HEK293 (cell line): ENCODE results near the gene RYR2.

Source experiments
- CTCF ChIA-PET: fragments of 350-600 bp; formaldehyde crosslinking; extraction: SDS; loops from one replicate; lab custom pipeline; 2021; ENCODE audit warnings: antibody characterized with exemption; lab: Yijun Ruan, JAX
- POLR2A ChIA-PET: fragments of 300-600 bp; formaldehyde crosslinking; extraction: SDS; loops from one replicate; lab custom pipeline; 2020; ENCODE audit warnings: antibody characterized with exemption, inconsistent platforms; lab: Yijun Ruan, JAX
- H3K27ac ChIP-seq: fragments of 200-500 bp; sonication (Bioruptor generic); 2 replicates; pipeline ENCODE4 v1.5.1; 2014; ENCODE audit warnings: low read depth, low read length, control low read depth, inconsistent platforms; ENCODE audit errors: extremely low read depth
- H3K36me3 ChIP-seq, 2 experiments: fragments of 200-500 bp in 1 of 2; sonication (Bioruptor generic) in 1 of 2; 1 replicate in 1 of 2; 2 replicates in 1 of 2; pipeline ENCODE4 v1.5.1; 2014 to 2017; ENCODE audit warnings: inconsistent platforms in 2 of 2, low read length in 2 of 2; ENCODE audit not compliant: control insufficient read depth in 2 of 2, insufficient read depth in 1 of 2
- H3K4me1 ChIP-seq: fragments of 200-500 bp; sonication (Bioruptor generic); 2 replicates; pipeline ENCODE4 v1.5.1; 2014; ENCODE audit warnings: mild to moderate bottlenecking, low read length, inconsistent platforms; ENCODE audit not compliant: control insufficient read depth, insufficient read depth
- H3K4me3 ChIP-seq: 2 replicates; pipeline ENCODE4 v1.5.1; 2011; ENCODE audit warnings: low read depth, mild to moderate bottlenecking, control low read depth, low read length, moderate library complexity
- H3K9me3 ChIP-seq: fragments of 200-500 bp; sonication (Bioruptor generic); 2 replicates; pipeline ENCODE4 v1.5.1; 2014; ENCODE audit warnings: low read depth, low read length, inconsistent platforms; ENCODE audit not compliant: control insufficient read depth, insufficient read depth
- GLI4 ChIP-seq: fragments of 450-650 bp; formaldehyde crosslinking; IDR thresholded peaks from 2 replicates; pipeline ENCODE4 v1.5.1; 2016; ENCODE audit warnings: missing biosample characterization, missing genetic modification characterization
- KLF8 ChIP-seq: fragments of 450-650 bp; formaldehyde crosslinking; IDR thresholded peaks from 2 replicates; pipeline ENCODE4 v1.5.1; 2016; ENCODE audit warnings: missing biosample characterization, missing genetic modification characterization
- KLF9 ChIP-seq: fragments of 450-650 bp; formaldehyde crosslinking; IDR thresholded peaks from 2 replicates; pipeline ENCODE4 v1.5.1; 2016; ENCODE audit warnings: missing biosample characterization, missing genetic modification characterization, low read depth
- SP3 ChIP-seq: fragments of 450-650 bp; formaldehyde crosslinking; IDR thresholded peaks from 2 replicates; pipeline ENCODE4 v1.5.1; 2016; ENCODE audit warnings: missing biosample characterization, missing genetic modification characterization
- ZBTB20 ChIP-seq: fragments of 450-650 bp; formaldehyde crosslinking; IDR thresholded peaks from 2 replicates; pipeline ENCODE4 v1.5.1; 2016; ENCODE audit warnings: missing biosample characterization, missing genetic modification characterization
- ZNF112 ChIP-seq: fragments of 450-650 bp; formaldehyde crosslinking; IDR thresholded peaks from 2 replicates; pipeline ENCODE4 v1.5.0; 2017; ENCODE audit warnings: missing biosample characterization, missing genetic modification characterization
- ZNF223 ChIP-seq: fragments of 450-650 bp; formaldehyde crosslinking; IDR thresholded peaks from 2 replicates; pipeline ENCODE4 v1.5.1; 2016; ENCODE audit warnings: missing biosample characterization, missing genetic modification characterization
- ZNF248 ChIP-seq: fragments of 450-650 bp; formaldehyde crosslinking; IDR thresholded peaks from 2 replicates; pipeline ENCODE4 v1.5.1; 2017; ENCODE audit warnings: missing biosample characterization, missing genetic modification characterization
- ZNF302 ChIP-seq: fragments of 450-650 bp; formaldehyde crosslinking; IDR thresholded peaks from 2 replicates; pipeline ENCODE4 v1.5.1; 2016; ENCODE audit warnings: missing biosample characterization, missing genetic modification characterization, low read depth
- ZNF341 ChIP-seq: fragments of 450-650 bp; formaldehyde crosslinking; IDR thresholded peaks from 2 replicates; pipeline ENCODE4; 2016; ENCODE audit warnings: low read depth, missing biosample characterization, missing genetic modification characterization
- ZNF548 ChIP-seq: fragments of 450-650 bp; formaldehyde crosslinking; IDR thresholded peaks from 2 replicates; pipeline ENCODE4 v1.5.1; 2016; ENCODE audit warnings: missing biosample characterization, missing genetic modification characterization
- ZNF571 ChIP-seq: fragments of 450-650 bp; formaldehyde crosslinking; IDR thresholded peaks from 2 replicates; pipeline ENCODE4 v1.5.0; 2017; ENCODE audit warnings: missing biosample characterization, missing genetic modification characterization
- ZNF654 ChIP-seq: fragments of 450-650 bp; formaldehyde crosslinking; IDR thresholded peaks from 2 replicates; pipeline ENCODE4 v1.5.1; 2016; ENCODE audit warnings: low read depth, missing biosample characterization, missing genetic modification characterization
- ZNF707 ChIP-seq: fragments of 450-650 bp; formaldehyde crosslinking; IDR thresholded peaks from 2 replicates; pipeline ENCODE4 v1.5.1; 2016; ENCODE audit warnings: missing biosample characterization, missing genetic modification characterization
- ZNF830 ChIP-seq: fragments of 450-650 bp; IDR thresholded peaks from 2 replicates; pipeline ENCODE4 v1.5.0; 2018; ENCODE audit warnings: missing biosample characterization, missing genetic modification characterization, low read depth, mild to moderate bottlenecking, moderate library complexity
- TF ChIP-seq, protein P1 (sequence below): fragments of 450-650 bp; formaldehyde crosslinking; IDR thresholded peaks from 2 replicates; pipeline ENCODE4 v1.5.1; 2016; ENCODE audit warnings: missing biosample characterization, missing genetic modification characterization
- TF ChIP-seq, protein P2 (sequence below): fragments of 450-650 bp; formaldehyde crosslinking; IDR thresholded peaks from 2 replicates; pipeline ENCODE4 v1.5.1; 2016; ENCODE audit warnings: missing biosample characterization, missing genetic modification characterization
- TF ChIP-seq, protein P3 (sequence below): fragments of 450-650 bp; formaldehyde crosslinking; IDR thresholded peaks from 2 replicates; pipeline ENCODE4 v1.5.1; 2017; ENCODE audit warnings: missing biosample characterization, mild to moderate bottlenecking, missing genetic modification characterization, moderate library complexity
- TF ChIP-seq, protein P4 (sequence below): fragments of 450-650 bp; formaldehyde crosslinking; IDR thresholded peaks from 2 replicates; pipeline ENCODE4 v1.5.1; 2017; ENCODE audit warnings: missing biosample characterization, missing genetic modification characterization
- TF ChIP-seq, protein P5 (sequence below): fragments of 450-650 bp; formaldehyde crosslinking; IDR thresholded peaks from 2 replicates; pipeline ENCODE4 v1.5.1; 2016; ENCODE audit warnings: missing biosample characterization, missing genetic modification characterization

RYR2 gene

DNA sequence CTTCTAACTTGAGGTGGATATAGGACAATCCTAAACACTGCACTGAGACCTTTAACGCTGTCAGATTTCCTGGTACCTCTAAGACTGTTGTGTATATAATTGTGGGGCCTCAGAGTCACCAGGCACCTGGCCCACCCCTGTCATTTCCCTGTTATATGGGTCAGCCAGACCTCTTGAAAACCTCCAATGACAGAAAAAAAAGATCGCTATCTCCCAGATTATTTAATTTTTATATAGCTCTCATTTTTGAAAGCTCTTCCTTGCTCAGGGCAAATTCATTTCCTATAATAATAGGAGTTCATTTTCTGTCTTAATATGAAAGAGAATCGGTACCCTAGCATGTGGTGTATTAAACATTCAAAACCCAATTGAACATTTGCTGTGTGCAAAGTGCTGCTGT lies 792.1 kb downstream of the RYR2 start:
- Histone ChIP-seq H3K27ac (no peak overlapping the region), H3K4me1 (no peaks in the 10 kb centered on the region), H3K36me3 (no peaks in the 10 kb centered on the region), H3K4me3 (no peak overlapping the region), H3K9me3 (no peaks in the 10 kb centered on the region)
- ChIA-PET CTCF (interaction anchor here (0.6 to 1.5 kb wide), 3 partner anchors 17 to 590 kb away, joined by 3 to 16 read pairs (median 7); no protein-coding TSS in a partner anchor), POLR2A (no interaction called here)
- TF ChIP-seq, protein P1, sequence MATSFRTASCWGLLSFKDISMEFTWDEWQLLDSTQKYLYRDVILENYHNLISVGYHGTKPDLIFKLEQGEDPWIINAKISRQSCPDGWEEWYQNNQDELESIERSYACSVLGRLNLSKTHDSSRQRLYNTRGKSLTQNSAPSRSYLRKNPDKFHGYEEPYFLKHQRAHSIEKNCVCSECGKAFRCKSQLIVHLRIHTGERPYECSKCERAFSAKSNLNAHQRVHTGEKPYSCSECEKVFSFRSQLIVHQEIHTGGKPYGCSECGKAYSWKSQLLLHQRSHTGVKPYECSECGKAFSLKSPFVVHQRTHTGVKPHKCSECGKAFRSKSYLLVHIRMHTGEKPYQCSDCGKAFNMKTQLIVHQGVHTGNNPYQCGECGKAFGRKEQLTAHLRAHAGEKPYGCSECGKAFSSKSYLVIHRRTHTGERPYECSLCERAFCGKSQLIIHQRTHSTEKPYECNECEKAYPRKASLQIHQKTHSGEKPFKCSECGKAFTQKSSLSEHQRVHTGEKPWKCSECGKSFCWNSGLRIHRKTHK, result no peak
- TF ChIP-seq ZNF548 (tag by site-specific recombination), result no peak
- no peak for TF ChIP-seq ZNF571 (tag by site-specific recombination)
- TF ChIP-seq, protein P2, sequence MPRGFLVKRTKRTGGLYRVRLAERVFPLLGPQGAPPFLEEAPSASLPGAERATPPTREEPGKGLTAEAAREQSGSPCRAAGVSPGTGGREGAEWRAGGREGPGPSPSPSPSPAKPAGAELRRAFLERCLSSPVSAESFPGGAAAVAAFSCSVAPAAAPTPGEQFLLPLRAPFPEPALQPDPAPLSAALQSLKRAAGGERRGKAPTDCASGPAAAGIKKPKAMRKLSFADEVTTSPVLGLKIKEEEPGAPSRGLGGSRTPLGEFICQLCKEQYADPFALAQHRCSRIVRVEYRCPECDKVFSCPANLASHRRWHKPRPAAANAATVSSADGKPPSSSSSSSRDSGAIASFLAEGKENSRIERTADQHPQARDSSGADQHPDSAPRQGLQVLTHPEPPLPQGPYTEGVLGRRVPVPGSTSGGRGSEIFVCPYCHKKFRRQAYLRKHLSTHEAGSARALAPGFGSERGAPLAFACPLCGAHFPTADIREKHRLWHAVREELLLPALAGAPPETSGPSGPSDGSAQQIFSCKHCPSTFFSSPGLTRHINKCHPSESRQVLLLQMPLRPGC (tag by site-specific recombination), result no peak
- no peak for TF ChIP-seq ZBTB20 (tag by site-specific recombination)
- no peak for TF ChIP-seq ZNF302 (tag by site-specific recombination)
- TF ChIP-seq, protein P3, sequence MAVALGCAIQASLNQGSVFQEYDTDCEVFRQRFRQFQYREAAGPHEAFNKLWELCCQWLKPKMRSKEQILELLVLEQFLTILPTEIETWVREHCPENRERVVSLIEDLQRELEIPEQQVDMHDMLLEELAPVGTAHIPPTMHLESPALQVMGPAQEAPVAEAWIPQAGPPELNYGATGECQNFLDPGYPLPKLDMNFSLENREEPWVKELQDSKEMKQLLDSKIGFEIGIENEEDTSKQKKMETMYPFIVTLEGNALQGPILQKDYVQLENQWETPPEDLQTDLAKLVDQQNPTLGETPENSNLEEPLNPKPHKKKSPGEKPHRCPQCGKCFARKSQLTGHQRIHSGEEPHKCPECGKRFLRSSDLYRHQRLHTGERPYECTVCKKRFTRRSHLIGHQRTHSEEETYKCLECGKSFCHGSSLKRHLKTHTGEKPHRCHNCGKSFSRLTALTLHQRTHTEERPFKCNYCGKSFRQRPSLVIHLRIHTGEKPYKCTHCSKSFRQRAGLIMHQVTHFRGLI (tag by site-specific recombination), result no peak
- TF ChIP-seq ZNF112 (tag by site-specific recombination), result no peak
- no peak for TF ChIP-seq ZNF707 (tag by site-specific recombination)
- TF ChIP-seq GLI4 (tag by site-specific recombination), result no peak
- TF ChIP-seq ZNF248 (tag by site-specific recombination), result no peak
- no peak for TF ChIP-seq KLF8 (tag by site-specific recombination)
- no peak for TF ChIP-seq SP3 (tag by site-specific recombination)
- no peak for TF ChIP-seq ZNF654
- no peak for TF ChIP-seq ZNF341 (tag by site-specific recombination)
- TF ChIP-seq KLF9, result no peak
- TF ChIP-seq, protein P4, sequence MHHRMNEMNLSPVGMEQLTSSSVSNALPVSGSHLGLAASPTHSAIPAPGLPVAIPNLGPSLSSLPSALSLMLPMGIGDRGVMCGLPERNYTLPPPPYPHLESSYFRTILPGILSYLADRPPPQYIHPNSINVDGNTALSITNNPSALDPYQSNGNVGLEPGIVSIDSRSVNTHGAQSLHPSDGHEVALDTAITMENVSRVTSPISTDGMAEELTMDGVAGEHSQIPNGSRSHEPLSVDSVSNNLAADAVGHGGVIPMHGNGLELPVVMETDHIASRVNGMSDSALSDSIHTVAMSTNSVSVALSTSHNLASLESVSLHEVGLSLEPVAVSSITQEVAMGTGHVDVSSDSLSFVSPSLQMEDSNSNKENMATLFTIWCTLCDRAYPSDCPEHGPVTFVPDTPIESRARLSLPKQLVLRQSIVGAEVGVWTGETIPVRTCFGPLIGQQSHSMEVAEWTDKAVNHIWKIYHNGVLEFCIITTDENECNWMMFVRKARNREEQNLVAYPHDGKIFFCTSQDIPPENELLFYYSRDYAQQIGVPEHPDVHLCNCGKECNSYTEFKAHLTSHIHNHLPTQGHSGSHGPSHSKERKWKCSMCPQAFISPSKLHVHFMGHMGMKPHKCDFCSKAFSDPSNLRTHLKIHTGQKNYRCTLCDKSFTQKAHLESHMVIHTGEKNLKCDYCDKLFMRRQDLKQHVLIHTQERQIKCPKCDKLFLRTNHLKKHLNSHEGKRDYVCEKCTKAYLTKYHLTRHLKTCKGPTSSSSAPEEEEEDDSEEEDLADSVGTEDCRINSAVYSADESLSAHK, result no peak
- TF ChIP-seq, protein P5, sequence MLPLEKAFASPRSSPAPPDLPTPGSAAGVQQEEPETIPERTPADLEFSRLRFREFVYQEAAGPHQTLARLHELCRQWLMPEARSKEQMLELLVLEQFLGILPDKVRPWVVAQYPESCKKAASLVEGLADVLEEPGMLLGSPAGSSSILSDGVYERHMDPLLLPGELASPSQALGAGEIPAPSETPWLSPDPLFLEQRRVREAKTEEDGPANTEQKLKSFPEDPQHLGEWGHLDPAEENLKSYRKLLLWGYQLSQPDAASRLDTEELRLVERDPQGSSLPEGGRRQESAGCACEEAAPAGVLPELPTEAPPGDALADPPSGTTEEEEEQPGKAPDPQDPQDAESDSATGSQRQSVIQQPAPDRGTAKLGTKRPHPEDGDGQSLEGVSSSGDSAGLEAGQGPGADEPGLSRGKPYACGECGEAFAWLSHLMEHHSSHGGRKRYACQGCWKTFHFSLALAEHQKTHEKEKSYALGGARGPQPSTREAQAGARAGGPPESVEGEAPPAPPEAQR (tag by site-specific recombination), result no peak
- TF ChIP-seq ZNF830 (tag by site-specific recombination), result no peak
- TF ChIP-seq ZNF223 (tag by site-specific recombination), result no peak
